ENCODE data around the gene UGT1A10.

DNA sequence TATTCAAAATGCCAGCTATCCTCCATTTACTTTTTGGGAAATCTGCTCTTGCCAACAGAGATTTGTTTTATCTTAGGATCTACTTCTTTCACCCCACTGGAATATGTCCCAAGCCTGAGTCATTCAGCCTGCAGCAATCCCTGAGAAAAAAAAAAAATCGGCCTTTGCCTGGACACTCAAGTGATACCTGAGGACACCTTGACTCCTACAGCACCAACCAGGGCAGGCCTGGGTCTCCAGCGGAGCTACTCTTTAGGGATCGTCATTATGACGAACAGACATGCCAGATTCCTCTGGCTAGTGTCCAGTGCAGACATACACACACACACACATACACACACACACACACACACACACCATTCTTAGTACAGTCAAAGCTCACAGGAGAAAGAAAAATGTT is 54.2 kb downstream of the UGT1A10 start:
- TF ChIP-seq, protein P1, sequence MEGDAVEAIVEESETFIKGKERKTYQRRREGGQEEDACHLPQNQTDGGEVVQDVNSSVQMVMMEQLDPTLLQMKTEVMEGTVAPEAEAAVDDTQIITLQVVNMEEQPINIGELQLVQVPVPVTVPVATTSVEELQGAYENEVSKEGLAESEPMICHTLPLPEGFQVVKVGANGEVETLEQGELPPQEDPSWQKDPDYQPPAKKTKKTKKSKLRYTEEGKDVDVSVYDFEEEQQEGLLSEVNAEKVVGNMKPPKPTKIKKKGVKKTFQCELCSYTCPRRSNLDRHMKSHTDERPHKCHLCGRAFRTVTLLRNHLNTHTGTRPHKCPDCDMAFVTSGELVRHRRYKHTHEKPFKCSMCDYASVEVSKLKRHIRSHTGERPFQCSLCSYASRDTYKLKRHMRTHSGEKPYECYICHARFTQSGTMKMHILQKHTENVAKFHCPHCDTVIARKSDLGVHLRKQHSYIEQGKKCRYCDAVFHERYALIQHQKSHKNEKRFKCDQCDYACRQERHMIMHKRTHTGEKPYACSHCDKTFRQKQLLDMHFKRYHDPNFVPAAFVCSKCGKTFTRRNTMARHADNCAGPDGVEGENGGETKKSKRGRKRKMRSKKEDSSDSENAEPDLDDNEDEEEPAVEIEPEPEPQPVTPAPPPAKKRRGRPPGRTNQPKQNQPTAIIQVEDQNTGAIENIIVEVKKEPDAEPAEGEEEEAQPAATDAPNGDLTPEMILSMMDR (IDR thresholded peaks at IDR 0.05) = no peak
- no peak for TF ChIP-seq ZFX (IDR thresholded peaks at IDR 0.05; ENCODE audit: borderline replicate concordance)
